HG02885 (cell line): ENCODE results near the gene ACO1.

Source experiments
- ATAC-seq: cut with Tn5 transposase; IDR thresholded peaks from one replicate; pipeline ENCODE4 v1.9.1; 2021; ENCODE audit warnings: mild to moderate bottlenecking; ENCODE audit not compliant: unreplicated experiment, poor library complexity

The ACO1 gene

DNA sequence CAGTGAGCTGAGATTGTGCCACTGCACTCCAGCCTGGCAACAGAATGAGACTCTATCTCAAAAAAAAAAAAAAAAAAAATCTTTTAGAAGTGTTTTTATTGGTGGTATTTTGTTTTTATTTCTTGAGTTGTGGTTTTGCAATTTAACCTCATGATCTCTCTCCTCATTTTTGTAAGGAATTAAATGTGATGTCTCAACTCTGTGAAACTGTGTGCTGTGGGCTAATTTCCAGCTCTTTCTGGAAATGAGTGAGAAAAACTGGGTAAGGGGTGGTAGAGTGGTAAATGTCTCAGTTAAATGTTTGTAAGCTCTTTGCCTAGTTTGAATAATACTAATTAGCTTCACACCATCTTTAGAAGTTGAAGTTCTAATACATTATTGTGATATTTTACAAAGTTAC, 29.0 kb downstream of the ACO1 start:
- no peak for ATAC-seq

DNA sequence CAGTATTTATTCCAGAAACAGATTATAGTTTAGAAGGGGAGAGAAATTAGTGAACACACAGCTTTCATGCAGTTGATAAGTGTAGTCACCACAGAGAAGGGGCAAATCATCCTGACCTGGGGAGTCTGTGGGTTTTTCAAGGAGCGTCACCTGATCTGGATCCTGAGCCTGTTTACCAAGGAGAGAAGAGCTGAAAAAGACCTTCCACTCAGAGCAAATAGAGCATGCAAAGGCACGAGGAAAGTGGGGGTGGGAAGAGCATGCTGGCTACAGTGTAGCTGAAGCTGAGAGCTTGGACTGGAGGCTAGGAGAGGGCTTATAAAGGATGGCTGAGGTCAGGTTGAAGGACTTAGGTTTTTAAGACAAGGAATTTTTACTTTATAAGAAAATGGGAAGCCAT, 30.4 kb downstream of the ACO1 start:
- no peak for ATAC-seq

DNA sequence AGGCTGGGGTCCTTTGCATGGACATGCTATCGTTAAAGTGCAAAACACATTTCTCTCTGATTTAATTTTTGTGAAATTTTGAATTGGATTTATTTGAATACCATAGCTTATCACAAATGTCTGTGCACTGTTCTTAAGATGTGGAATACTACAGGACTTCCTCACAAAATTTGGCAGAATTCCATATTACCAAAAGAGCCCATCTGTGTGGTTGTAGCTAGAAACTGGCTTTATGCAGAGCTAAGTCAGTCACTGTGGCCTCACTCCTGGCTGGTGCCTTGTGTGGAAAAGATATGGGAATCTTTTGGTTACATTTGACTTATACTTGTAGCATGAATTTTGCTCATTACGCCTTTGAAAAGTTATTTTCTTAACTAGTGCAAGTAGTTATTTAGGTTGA, 35.5 kb downstream of the ACO1 start:
- no peak for ATAC-seq

DNA sequence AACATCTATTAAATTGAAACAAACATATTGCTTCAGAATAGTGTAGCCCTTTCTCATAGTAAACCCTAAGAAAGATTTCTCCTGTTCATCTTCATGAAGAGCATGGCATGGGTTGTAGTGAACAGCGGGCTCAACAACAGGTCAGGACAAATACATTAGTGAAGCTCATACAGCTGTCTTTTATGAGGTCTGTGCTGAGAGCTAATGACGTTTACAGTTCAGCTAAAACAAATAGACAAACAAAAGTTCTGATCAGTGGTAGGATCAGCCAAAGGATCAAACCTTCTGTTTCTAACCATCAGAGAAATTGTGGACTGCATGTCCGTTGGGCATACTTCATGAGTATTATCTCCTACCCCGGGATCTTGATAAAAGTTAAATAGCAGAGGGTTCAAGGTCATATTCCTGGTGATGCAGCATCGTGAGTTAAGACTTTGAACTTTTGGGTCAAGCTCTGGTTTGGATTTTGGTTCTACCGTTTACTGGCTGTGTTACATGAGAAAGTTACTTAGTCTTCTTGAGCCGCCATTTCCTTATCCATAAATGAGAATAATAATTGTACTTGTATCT, 37.9 kb downstream of the ACO1 start:
- ATAC-seq = no peak

DNA sequence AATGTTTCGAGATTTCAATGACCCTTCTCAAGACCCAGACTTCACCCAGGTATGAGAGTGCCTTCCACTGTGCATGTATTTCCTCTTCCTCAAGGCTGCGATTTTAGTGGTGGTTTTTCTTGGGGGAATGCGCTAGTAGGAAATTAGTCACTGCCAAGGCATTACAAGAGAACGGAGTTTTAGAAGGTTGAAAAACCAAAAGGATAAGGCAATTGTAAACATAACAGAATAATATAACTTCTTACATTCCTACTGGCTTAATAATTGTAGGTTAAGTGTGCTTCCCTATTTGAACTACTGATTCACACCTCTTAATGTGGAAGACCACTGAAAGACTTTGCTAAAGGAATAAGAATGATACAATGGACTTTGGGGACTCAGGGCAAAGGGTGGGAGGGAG, 38.9 kb downstream of the ACO1 start:
- no peak for ATAC-seq

DNA sequence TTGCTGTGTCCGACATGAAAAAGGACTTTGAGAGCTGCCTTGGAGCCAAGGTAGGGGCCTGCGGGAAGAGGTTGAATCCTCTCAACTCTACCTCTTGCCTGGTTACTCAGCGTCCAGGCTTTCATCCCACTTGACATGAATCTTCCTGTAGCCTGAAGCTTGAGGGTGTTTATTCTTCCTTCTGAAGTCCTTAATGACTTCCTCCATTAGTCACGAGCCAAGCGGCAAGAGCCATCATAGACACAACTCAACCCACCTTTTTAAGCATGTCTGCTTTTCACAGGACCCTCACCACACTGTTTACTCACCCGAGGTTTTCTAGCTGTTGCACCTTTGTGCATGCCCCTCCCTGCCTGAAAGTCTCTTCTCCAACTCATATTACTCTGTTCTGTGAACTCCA, 40.2 kb downstream of the ACO1 start:
- no peak for ATAC-seq

DNA sequence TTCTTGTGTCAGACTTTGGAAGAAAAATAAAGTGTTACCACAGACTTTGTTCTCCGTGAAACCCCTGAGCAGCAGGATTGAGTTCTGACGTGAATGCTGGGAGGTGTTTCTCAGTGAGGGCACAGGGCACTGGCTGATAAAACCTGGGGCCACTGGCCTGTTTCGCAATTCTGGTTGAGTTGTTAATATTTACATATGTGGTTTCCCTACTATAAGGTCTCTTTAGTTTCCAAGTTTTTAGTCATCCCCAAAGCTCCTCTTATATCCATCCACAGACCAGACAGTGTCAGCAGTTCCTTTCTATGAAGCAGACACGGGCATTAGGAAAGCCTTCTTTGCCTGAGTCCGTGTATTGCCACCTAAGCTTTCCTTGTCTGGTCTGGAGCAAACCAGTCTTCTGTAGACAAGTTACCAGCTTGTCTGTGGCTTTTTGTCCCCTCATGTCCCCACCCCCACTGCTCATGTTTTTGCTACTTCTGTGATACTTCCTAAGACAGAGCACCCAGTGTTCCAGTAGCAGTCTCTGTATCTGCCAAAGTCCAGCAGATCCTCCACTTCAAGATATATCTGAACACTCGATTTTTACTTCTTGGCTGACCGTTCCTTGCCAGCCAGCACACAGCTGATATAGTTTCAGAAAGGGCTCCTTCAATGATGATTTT, 42.0 kb downstream of the ACO1 start:
- no peak for ATAC-seq

DNA sequence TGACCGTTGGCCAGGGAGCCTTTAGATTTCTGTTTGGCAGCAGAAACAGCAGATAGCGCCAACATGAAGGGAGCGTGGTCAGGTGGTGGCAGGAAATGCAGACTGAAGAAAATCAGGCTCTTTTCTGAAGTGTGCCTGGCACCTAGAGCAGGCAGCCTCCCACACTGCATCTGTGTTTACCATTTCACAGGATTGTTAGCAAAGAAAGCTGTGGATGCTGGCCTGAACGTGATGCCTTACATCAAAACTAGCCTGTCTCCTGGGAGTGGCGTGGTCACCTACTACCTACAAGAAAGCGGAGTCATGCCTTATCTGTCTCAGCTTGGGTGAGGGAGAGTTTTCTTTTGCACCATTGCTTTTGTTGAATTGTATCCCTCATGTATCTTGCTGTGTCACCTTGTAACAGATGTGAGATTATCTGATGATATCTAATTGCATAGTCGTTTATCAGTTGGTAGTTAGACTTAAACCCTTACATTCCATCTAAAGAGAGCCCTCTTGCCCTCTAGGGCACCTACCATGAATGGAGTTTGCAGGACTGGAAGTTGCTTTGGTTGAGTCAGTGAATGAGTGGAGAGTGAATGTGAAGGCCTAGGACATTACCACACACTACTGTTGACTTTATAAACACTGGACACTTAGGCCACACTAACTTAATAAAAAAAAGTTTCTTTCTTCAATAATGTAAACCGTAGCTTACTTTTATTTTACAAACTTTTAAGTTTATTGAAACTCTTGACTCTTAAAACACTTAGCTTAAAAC, 42.8 kb downstream of the ACO1 start:
- ATAC-seq = no peak

DNA sequence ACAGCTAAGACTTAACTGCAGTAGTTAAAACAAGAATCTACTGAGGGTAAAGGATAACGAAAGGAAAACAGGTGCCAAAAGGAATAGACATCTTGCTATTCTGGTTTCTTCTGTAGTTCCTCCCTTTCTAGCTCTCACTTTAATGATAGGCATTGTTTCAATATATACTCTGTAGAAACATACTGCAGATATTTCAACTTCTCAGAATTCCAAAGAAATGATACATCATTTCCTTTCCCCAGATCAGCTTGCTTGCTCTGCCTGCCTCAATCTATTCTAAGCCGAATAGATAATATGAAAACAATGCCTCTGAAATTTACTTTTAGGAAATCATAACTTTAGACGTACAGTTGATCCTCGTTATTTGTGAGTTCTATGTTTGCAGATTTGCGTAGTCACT, 46.3 kb downstream of the ACO1 start:
- no peak for ATAC-seq

DNA sequence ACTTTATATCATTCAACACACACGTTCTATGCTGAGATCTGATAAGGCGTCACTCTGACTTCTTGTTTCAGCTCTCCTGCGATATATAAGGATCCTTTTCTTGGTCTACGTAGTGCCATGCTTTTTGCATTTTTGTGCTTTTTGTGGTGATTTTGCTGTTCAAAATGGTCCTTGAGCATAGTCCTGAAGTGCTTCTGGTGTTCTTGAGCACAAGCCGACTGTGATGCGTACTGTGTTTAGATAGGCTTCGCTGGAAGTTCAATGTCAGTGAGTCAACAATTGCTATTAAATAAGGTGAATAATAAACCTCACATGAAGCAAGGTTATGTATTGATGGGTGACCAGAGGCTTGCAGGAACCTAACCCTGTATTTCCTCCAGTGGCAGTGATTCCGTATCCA, 46.8 kb downstream of the ACO1 start:
- no peak for ATAC-seq

DNA sequence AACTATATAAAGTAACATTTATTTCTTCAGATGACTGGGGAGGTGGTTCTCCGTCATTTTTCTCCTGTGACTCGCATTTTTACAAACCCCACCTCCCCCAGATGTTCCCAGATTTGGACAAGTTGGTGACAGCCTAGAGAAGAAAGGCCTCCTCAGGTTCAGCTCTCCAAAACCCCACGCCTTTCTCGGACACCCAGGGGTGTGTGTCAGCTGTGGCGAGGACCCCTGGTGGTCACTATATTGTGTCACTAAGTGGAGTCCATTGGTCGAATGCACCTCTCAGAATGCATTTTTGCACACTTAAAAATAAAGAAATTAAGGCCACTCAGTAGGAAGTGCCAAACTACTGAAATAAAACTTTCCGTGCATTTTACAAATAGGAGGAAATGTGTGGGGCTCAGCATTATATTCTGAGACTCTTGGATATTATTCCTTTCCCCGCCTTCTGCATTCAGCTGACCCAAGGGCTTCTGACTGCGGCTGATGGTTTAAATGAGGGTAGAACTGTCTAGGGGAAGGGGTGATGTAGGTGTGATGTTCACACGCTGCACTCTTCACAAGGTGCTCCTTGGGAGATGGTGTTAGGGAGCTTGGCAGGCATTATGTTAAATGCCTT, 47.6 kb downstream of the ACO1 start:
- ATAC-seq = peak; percentile 66

DNA sequence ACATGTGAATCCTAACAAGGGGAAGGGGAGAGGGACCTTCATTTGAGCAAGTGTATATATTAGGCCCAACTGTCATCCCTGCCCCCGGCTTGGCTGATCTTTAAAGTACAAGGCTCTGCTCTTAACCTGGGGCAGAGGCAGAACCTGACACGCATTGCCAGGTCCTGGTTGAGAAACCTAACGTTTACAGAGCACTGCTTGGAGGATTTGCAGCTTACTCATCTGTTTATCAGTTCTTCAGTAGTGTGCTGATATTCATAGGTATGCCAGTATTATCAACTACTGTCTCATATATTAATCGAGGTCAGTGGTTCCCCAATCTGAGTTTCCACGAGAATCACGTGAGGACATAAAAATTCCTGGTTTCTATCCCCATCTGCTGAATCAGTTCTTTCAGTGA, 50.4 kb downstream of the ACO1 start:
- no peak for ATAC-seq

DNA sequence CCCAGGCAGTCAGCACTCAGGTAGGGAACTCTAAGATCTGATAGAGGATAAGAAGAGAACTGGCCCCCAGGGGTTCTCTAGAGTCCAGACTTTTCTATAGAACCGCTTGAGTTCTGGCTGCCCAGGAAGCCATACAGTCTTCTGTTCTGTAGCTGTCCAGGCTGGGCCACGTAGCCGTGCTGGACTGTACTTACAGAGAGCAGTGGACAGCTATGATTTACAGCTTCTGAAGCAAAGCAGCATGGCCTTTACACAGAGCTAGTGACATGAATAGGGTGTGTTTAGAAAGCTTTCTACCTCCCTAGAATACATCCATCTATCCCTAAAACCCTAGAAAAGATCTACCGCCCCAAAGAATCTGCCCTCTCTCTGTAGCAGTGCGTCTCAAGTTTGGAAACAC, 57.2 kb downstream of the ACO1 start:
- no peak for ATAC-seq

DNA sequence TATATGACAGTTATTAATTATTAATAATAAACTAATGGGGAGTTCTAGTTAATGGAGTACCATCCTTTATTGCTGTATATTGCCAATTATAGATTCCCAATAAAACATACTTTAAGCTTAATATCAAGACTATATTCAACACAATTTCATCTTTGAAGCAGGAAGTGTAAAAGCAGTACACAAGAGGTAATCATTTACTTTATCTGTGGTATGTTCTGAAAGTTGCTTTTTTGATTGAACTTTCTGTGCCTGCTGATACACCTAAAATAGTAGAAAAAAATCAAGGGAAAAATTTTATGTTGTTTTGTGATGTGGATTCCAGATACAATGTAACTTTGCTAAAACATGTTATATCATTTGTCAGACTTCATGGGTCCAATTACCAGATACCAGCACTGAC, 58.0 kb downstream of the ACO1 start:
- no peak for ATAC-seq

DNA sequence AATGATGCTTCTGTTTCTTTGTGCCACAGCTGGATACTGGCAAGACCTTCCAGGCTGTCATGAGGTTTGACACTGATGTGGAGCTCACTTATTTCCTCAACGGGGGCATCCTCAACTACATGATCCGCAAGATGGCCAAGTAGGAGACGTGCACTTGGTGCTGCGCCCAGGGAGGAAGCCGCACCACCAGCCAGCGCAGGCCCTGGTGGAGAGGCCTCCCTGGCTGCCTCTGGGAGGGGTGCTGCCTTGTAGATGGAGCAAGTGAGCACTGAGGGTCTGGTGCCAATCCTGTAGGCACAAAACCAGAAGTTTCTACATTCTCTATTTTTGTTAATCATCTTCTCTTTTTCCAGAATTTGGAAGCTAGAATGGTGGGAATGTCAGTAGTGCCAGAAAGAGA, 65.5 kb downstream of the ACO1 start:
- no peak for ATAC-seq

DNA sequence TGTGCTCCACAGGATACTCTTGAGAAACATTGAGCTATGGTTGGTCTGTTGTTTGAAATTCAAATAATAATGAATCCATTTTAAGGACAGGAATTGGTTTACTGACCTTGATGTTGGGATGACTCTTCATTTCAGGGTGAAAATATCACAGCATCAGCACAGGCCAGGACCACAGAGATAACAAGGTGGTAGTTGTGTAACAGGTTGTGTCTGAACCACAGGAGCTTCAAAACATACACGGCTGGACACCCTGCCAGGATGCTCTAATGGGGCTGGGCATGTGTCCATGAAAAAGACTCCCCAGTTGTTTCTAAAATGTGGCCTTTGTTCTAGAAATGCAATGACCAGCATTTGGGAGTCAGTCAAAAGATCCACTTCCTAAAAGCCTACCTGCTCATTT, 69.8 kb downstream of the ACO1 start:
- no peak for ATAC-seq

DNA sequence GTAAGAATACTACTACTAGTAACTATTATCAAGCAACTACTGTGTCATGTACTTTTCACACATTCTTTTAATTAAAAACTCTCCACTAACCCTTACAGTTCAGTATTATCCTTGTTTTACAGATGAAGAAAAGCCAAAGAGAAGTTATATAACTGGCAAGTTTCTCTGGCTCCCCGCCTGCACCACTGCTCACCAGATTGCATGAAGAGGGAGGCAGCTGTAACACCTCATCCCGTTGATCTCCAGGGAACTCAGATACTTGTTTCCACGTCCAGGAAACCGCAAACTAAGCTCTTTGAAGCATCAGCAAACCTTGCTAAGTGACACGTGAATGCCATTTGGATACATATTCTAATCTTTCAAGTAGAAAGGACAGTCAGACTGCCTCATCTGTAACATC, 71.3 kb downstream of the ACO1 start:
- ATAC-seq = no peak

DNA sequence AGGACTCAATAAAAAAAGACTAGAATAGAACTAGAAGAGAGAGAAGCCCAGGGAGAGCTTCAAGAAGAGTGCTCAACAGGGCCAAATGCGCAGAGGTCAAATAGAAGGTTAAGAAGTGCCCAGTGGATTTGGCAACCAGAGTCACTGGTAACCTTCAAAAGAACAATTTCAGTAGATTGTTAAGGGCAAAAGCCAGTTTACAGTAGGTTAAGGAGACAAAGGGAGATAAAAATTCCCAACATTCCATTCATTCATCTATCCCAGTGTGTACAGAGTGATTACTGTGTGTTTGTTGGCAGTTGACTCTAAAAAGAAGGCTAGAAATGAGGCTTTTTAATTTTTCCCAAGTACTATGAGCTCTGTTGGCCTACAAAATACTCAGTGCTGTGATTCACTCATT, 72.1 kb downstream of the ACO1 start:
- no peak for ATAC-seq

DNA sequence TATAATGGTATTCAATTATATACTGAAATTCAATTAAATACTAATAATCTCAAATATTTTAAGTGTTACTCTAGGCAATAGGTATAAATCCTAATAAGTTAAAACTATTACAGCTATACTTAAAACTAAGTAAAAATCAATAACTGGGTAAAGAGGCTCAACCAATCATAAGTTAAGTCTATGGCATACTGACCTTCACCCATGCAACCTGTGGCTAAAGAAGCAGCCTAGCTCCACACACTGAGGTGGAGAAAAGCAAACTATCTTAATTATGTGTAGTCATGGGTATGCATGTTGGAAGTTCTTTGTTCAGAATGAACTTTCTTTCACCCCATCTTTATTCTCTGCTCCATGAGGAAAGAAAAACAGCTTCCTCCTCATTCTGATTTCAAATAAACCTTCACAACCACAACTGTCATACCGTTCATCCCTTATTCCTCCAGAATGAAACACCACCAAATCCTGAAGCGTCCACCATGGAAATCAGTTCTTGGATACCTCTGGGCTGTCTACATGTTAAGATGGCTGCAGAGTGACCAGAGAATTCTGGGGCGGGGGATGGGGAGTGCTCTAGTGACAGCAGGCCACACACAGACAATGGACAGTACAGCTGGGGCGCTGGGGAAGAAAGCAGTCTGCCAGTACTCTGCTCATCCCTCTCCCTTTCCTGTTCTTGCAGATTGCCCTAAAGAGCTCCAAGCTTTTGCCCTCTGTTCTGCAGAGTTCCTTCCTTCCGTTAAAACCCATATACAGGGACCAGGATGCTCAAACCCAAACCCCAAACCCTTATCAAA, 79.3 kb downstream of the ACO1 start:
- ATAC-seq = no peak

DNA sequence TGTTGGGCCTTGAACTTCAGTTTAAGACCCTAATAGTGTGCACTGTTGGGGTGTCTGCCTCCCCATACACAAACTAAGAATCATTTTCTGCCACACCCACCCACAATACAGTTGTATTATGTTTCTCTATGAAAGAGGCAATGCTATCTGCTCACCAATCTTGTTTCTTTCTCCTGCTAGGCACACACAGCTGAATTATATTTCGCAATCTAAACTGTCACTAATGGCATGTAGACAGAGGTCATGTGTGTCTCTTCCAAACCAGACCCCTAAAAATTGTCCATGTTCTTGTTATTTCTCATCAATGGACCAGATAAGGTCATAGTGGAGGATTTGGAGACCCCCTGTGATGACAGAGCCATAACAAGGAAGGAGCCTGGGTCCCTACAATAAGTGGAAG, 84.3 kb downstream of the ACO1 start:
- no peak for ATAC-seq

DNA sequence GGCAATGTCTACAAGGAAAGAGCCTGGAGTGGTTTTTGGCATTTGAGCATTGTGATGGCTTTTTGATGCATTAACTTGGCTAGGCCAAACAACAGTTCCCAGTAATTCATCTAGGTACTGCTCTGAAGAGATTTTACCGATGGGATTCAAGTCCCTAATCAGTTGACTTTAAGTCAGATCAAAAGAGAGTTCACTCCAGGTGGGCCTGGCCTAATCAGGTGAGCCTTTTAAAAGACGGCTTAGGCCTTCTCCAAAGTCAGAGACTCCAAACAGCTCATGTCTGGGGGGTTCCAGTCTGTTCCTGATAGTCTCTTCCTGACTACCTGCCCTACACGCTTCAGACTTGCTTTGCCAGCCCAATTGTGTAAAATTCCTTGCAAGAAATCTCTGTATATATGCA, 87.9 kb downstream of the ACO1 start:
- no peak for ATAC-seq
